Type B pancreatic cell (in vitro differentiated cells): ENCODE results near the gene THAP11. TPM values are rescaled to one million over a fixed set of nuclear protein-coding genes. Genes with fewer than 3 reads are reported as not detected.

Experiments
- DNase-seq: peaks from one replicate; pipeline ENCODE4 v3.0.0; 2021; ENCODE audit warnings: mixed read lengths; ENCODE audit not compliant: unreplicated experiment; ENCODE audit errors: extremely low spot score
- H3K27ac Mint-ChIP-seq: 2 replicates; pipeline ENCODE4 v1.8.0; 2021; ENCODE audit warnings: mild to moderate bottlenecking, mixed read lengths
- H3K27me3 Mint-ChIP-seq: 2 replicates; pipeline ENCODE4 v1.8.0; 2021; ENCODE audit warnings: mixed read lengths
- H3K36me3 Mint-ChIP-seq: 2 replicates; pipeline ENCODE4 v1.8.0; 2021; ENCODE audit warnings: mixed read lengths
- H3K4me1 Mint-ChIP-seq: one replicate; pipeline ENCODE4 v1.8.0; 2021; ENCODE audit warnings: mixed read lengths; ENCODE audit not compliant: unreplicated experiment
- H3K4me3 Mint-ChIP-seq: 2 replicates; pipeline ENCODE4 v1.8.0; 2021; ENCODE audit warnings: mild to moderate bottlenecking, mixed read lengths
- H3K9me3 Mint-ChIP-seq: 2 replicates; pipeline ENCODE4 v1.8.0; 2021; ENCODE audit warnings: mixed read lengths
- total RNA-seq: library from RNA; stranded (reverse); gene quantifications from 2 replicates; pipeline ENCODE4 v1.2.1, GENCODE V29; 2021; ENCODE audit warnings: low replicate concordance
- TF ChIP-seq, protein P1 (sequence below): fragments of 200-600 bp; sonication (generic); conservative IDR thresholded peaks from 2 replicates; pipeline ENCODE4 v1.5.0; 2021; ENCODE audit warnings: antibody characterized with exemption, mild to moderate bottlenecking

The THAP11 gene
- total RNA-seq, 1 donor from 2014 or later: 35.1 TPM

- peaks cover 6% of the 10 kb centered on the region for H3K4me1 Mint-ChIP-seq
- H3K36me3 Mint-ChIP-seq: peaks cover 13% of the 10 kb centered on the region
Observed at GRCh38 chr16:67868290-67868689, 26.2 kb downstream of the THAP11 start.

DNA sequence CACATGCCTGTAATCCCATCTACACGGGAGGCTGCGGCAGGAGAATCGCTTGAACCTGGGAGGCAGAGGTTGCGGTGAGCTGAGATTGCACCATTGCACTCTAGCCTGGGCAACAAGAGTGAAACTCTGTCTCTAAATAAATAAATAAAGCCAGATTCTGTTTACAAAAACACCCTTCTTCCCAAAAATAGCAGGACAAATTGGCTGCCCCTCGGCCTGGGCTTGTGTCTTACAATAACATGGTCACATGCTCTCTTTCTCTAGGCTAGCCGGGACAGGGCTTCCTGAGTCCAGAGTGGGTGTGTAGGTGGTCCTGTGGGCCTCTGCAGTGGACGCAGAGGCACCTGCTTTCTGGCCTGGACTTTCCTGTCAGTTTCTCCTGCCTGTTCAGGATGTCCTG is 27.5 kb downstream of the THAP11 start:
- Mint-ChIP-seq H3K9me3 (no peaks in the 10 kb centered on the region), H3K27me3 (no peaks in the 10 kb centered on the region), H3K4me1 (peaks cover 15% of the 10 kb centered on the region), H3K36me3 (peaks cover 17% of the 10 kb centered on the region), H3K4me3 (no peak overlapping the region), H3K27ac (no peak overlapping the region)
- TF ChIP-seq, protein P1, sequence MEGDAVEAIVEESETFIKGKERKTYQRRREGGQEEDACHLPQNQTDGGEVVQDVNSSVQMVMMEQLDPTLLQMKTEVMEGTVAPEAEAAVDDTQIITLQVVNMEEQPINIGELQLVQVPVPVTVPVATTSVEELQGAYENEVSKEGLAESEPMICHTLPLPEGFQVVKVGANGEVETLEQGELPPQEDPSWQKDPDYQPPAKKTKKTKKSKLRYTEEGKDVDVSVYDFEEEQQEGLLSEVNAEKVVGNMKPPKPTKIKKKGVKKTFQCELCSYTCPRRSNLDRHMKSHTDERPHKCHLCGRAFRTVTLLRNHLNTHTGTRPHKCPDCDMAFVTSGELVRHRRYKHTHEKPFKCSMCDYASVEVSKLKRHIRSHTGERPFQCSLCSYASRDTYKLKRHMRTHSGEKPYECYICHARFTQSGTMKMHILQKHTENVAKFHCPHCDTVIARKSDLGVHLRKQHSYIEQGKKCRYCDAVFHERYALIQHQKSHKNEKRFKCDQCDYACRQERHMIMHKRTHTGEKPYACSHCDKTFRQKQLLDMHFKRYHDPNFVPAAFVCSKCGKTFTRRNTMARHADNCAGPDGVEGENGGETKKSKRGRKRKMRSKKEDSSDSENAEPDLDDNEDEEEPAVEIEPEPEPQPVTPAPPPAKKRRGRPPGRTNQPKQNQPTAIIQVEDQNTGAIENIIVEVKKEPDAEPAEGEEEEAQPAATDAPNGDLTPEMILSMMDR: no peak
- no peak for DNase-seq

More at GRCh38 chr16:67868290-67868689, 26.2 kb downstream of the THAP11 start:
- no peaks in the 10 kb centered on the region for H3K9me3 Mint-ChIP-seq
- TF ChIP-seq, protein P1: no peak
- no peak overlapping the region for H3K4me3 Mint-ChIP-seq
- no peak for DNase-seq
- no peak overlapping the region for H3K27ac Mint-ChIP-seq
- H3K27me3 Mint-ChIP-seq: no peaks in the 10 kb centered on the region

GRCh38 chr16:67871256-67871655 is 29.1 kb downstream of the THAP11 start:
- DNase-seq: no peak
- TF ChIP-seq, protein P1: no peak
- Mint-ChIP-seq H3K27ac (peak overlapping the region; percentile 76), H3K36me3 (peaks cover 14% of the 10 kb centered on the region), H3K4me3 (peak overlapping the region; percentile 87), H3K4me1 (peaks cover 20% of the 10 kb centered on the region), H3K9me3 (no peaks in the 10 kb centered on the region), H3K27me3 (no peaks in the 10 kb centered on the region)

GRCh38 chr16:67872131-67872630 is 30.1 kb downstream of the THAP11 start:
- H3K9me3 Mint-ChIP-seq: no peaks in the 10 kb centered on the region
- H3K36me3 Mint-ChIP-seq: peaks cover 14% of the 10 kb centered on the region
- H3K27ac Mint-ChIP-seq: peak overlapping the region; percentile 76
- H3K27me3 Mint-ChIP-seq: no peaks in the 10 kb centered on the region
- no peak for DNase-seq
- TF ChIP-seq, protein P1: no peak
- peaks cover 20% of the 10 kb centered on the region for H3K4me1 Mint-ChIP-seq
- peak overlapping the region; percentile 87 for H3K4me3 Mint-ChIP-seq

DNA sequence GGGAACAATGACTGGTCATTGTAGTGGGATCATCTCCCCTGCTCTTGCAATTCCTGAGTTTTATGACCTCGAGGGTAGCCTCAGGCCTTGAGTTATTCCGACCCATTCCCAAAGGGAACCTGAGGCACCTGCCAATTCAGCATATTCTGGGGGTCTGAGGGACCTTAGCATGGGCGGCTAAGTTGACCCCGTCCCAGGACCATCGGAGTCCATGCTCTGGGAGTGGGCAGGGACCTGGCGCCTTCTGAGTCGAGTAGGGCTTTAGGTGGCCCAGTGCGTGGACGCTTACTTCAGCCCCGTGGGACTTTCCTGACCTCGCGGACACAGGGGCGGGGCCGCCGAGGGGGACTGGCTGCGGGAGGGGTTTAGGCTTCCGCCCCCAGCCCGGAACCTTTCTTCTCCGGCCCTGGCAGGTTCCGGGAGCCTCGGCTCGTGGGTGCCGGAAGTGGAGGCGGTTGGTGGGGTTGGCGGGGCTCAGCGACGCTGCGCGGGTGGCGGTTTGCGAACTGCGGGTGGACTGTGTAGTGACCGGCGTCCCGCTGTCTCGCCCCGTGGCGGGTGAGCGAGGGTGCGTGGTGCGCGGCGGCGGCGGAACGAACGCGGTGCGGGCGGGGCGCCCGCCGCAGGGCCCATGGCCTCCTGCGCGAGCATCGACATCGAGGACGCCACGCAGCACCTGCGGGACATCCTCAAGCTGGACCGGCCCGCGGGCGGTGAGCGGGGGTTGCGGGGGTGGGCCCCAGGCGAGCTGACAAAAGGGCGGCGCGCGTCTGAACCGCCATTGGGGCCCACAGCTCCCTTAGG is 30.7 kb downstream of the THAP11 start, which contains the start of gene EDC4:
TSS of gene EDC4 (plus strand) at position 422 of the 804 bp plus-strand sequence. CDS start at position 632, 210 bp downstream.
- Mint-ChIP-seq H3K36me3 (peaks cover 14% of the 10 kb centered on the region), H3K4me3 (peak within 1 kb of the TSS; percentile 87), H3K4me1 (peaks cover 20% of the 10 kb centered on the region), H3K27me3 (no peaks in the 10 kb centered on the region), H3K9me3 (no peaks in the 10 kb centered on the region), H3K27ac (peak within 1 kb of the TSS; percentile 85)
- peak; percentile 84 for DNase-seq
- TF ChIP-seq, protein P1: no peak
